HFFc6 (cell line): ENCODE data around the gene LTF. TPM values are rescaled to one million over a fixed set of nuclear protein-coding genes. Genes with fewer than 3 reads are reported as not detected.
A peak's percentile ranks its signal among the peaks of the same experiment; 100 is the strongest.

Experiments used
- DNase-seq: peaks from one replicate; pipeline ENCODE4 v3.0.0-alpha.2; 2018
- H3K27ac Mint-ChIP-seq: 2 replicates; pipeline ENCODE4 v1.8.0; 2020; ENCODE audit warnings: mild to moderate bottlenecking, mixed read lengths
- H3K27me3 Mint-ChIP-seq: 2 replicates; pipeline ENCODE4 v1.8.0; 2021; ENCODE audit warnings: mild to moderate bottlenecking, moderate library complexity, mixed read lengths; ENCODE audit not compliant: insufficient read depth
- H3K36me3 Mint-ChIP-seq: 2 replicates; pipeline ENCODE4 v1.8.0; 2021; ENCODE audit warnings: low read depth, mixed read lengths
- H3K4me1 Mint-ChIP-seq: 2 replicates; pipeline ENCODE4 v1.8.0; 2020; ENCODE audit warnings: low read depth, mixed read lengths
- H3K4me3 Mint-ChIP-seq: 2 replicates; pipeline ENCODE4 v1.8.0; 2020; ENCODE audit warnings: mild to moderate bottlenecking, moderate library complexity, mixed read lengths
- H3K9me3 Mint-ChIP-seq: 2 replicates; pipeline ENCODE4 v1.8.0; 2020; ENCODE audit warnings: mild to moderate bottlenecking, mixed read lengths
- CTCF ChIP-seq: fragments of 200-600 bp; sonication (generic); IDR thresholded peaks from 2 replicates; pipeline ENCODE4 v1.5.0; 2021; ENCODE audit warnings: antibody characterized with exemption, mild to moderate bottlenecking
- total RNA-seq, 6 experiments: library from RNA; stranded (reverse); fragmentation: NEBNext Ultra II Directional; extraction: Animal tissue kit (Norgen Biotek cat#: 25700); gene quantifications; 2 replicates in 1 of 6; 3 replicates in 5 of 6; pipeline ENCODE4 v1.2.3, GENCODE V29; 2021

The LTF gene
- total RNA-seq, 6 experiments from 2014 or later, result 0.40 TPM; not detected in 5

GRCh38 chr3:46462111-46462510 is 2.6 kb downstream of the LTF start:
- peaks cover 9% of the 10 kb centered on the region for H3K36me3 Mint-ChIP-seq
- peak overlapping the region; percentile 50; the same call in 1 of the 2 replicates for H3K27ac Mint-ChIP-seq
- peak; percentile 63 for DNase-seq
- H3K9me3 Mint-ChIP-seq, result peaks cover 7% of the 10 kb centered on the region; the same call in 1 of the 2 replicates
- no peak overlapping the region for H3K4me3 Mint-ChIP-seq
- peaks cover 27% of the 10 kb centered on the region for H3K4me1 Mint-ChIP-seq
- peak; percentile 65 for TF ChIP-seq CTCF
- H3K27me3 Mint-ChIP-seq, result peaks cover 37% of the 10 kb centered on the region

- Mint-ChIP-seq H3K9me3 (peaks cover 7% of the 10 kb centered on the region; the same call in 1 of the 2 replicates), H3K36me3 (peaks cover 9% of the 10 kb centered on the region), H3K27me3 (peaks cover 41% of the 10 kb centered on the region), H3K4me3 (no peak overlapping the region; the same call in 1 of the 2 replicates), H3K27ac (no peak overlapping the region), H3K4me1 (peaks cover 27% of the 10 kb centered on the region)
- peak; percentile 21 for DNase-seq
- TF ChIP-seq CTCF, result no peak
These were observed 4.7 kb downstream of the LTF start for GRCh38 chr3:46460051-46460450.

- no peak for DNase-seq
- H3K36me3 Mint-ChIP-seq, result peaks cover 9% of the 10 kb centered on the region
- peaks cover 7% of the 10 kb centered on the region; the same call in 1 of the 2 replicates for H3K9me3 Mint-ChIP-seq
- peaks cover 32% of the 10 kb centered on the region for H3K27me3 Mint-ChIP-seq
- H3K27ac Mint-ChIP-seq, result no peak overlapping the region
- H3K4me1 Mint-ChIP-seq, result peaks cover 10% of the 10 kb centered on the region; the same call in 1 of the 2 replicates
- no peak for TF ChIP-seq CTCF
- no peak overlapping the region for H3K4me3 Mint-ChIP-seq
These were observed 8.6 kb downstream of the LTF start for GRCh38 chr3:46456118-46456517.

GRCh38 chr3:46455231-46456115 is 9.2 kb downstream of the LTF start:
- H3K4me3 Mint-ChIP-seq, result no peak overlapping the region
- H3K36me3 Mint-ChIP-seq, result peaks cover 4% of the 10 kb centered on the region

GRCh38 chr3:46454606-46455005 is 10.1 kb downstream of the LTF start:
- no peak for TF ChIP-seq CTCF
- no peak for DNase-seq
- no peak overlapping the region for H3K27ac Mint-ChIP-seq
- peaks cover 1% of the 10 kb centered on the region; the same call in 1 of the 2 replicates for H3K4me1 Mint-ChIP-seq
- no peak overlapping the region for H3K4me3 Mint-ChIP-seq
- H3K27me3 Mint-ChIP-seq, result peaks cover 33% of the 10 kb centered on the region
- H3K36me3 Mint-ChIP-seq, result no peaks in the 10 kb centered on the region
- H3K9me3 Mint-ChIP-seq, result no peaks in the 10 kb centered on the region

More at GRCh38 chr3:46455231-46456115, 9.2 kb downstream of the LTF start:
- peaks cover 10% of the 10 kb centered on the region; the same call in 1 of the 2 replicates for H3K4me1 Mint-ChIP-seq
- H3K9me3 Mint-ChIP-seq, result peaks cover 2% of the 10 kb centered on the region; the same call in 1 of the 2 replicates
- no peak for TF ChIP-seq CTCF
- H3K27me3 Mint-ChIP-seq, result peaks cover 32% of the 10 kb centered on the region
- no peak overlapping the region for H3K27ac Mint-ChIP-seq
- DNase-seq, result no peak
